ENCODE measurements around the gene FEM1C.

The FEM1C gene

DNA sequence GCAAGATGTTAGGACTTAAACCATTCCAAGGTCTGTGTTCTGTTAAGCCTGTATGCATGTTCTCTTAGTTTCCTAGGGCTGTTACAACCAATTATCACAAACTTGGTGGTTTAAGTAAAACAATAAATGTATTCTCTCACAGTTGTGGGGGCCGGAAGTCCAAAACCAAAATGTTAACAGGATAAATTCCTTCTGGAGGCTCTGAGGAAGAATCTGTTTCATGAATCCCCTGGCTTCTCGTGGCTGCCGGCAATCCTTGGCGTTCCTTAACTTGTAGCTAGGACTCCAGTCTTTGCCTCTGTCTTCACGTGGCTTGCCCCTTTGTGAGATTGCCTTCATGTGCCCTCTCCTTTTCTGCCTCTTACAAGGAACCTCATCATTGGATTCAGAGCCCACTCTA is 30.4 kb downstream of the FEM1C start:
- Histone ChIP-seq H3K4me3 (ENCODE audit: low read length) (no peak overlapping the region), H3K4me2 (ENCODE audit: low read length) (no peak overlapping the region), H3K9ac (ENCODE audit: low read depth, low read length) (no peak overlapping the region), H3K9me3 (replicated peaks; ENCODE audit: low read length) (no peaks in the 10 kb centered on the region), H3K36me3 (ENCODE audit: insufficient read depth, low read length) (no peaks in the 10 kb centered on the region), H3K4me1 (ENCODE audit: control insufficient read depth, insufficient read depth, low read length) (no peaks in the 10 kb centered on the region), H3K27me3 (ENCODE audit: control insufficient read depth, insufficient read depth, low read length) (no peaks in the 10 kb centered on the region)

DNA sequence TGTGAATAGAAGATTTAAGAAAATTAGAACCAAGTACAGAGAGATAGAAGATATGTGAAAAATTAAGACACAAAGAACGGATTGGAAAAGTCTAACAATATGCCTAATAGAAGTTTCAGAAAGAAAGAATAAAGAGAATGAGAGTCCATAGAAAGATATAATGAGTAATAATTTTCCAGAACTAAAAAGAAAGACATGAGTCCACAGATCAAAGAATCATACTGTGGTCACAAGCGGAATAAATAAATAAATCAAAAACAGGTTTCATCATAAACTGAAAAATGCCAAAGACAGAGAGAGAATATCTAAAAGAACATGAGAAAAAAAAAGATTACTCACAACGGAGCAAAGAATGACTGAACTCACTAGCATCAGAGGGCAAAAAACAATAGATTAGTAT is 32.9 kb downstream of the FEM1C start:
- no peak overlapping the region for H3K4me2 ChIP-seq (ENCODE audit: low read length)
- no peak overlapping the region for H3K9ac ChIP-seq (ENCODE audit: low read depth, low read length)
- H3K36me3 ChIP-seq (ENCODE audit: insufficient read depth, low read length) = no peaks in the 10 kb centered on the region
- H3K27me3 ChIP-seq (ENCODE audit: control insufficient read depth, insufficient read depth, low read length) = no peaks in the 10 kb centered on the region
- H3K4me3 ChIP-seq (ENCODE audit: low read length) = no peak overlapping the region
- H3K4me1 ChIP-seq (ENCODE audit: control insufficient read depth, insufficient read depth, low read length) = peaks cover 10% of the 10 kb centered on the region
- no peaks in the 10 kb centered on the region for H3K9me3 ChIP-seq (replicated peaks; ENCODE audit: low read length)

DNA sequence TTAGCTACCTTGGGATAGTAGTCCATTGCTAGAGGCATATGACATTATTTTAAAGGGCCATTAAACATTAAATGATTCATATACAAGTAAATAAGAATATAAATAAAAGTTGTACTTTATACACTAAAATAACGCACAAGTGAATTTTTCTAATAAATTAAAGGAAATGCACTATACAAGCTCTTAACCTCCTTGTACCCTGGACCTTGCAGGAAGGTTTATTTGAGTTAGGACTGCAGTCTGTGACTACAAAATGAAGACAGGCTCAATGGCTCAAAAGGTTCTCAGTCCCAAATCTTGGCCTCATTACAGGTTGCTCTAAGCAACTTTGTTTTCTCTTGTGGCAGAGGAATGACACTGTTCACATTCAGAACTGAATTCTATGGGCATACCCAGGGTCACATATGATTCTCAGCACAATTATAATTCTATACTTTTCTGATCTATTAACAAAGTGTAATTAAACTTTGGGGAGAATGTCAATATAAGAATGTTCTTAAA is 34.4 kb downstream of the FEM1C start:
- H3K4me1 ChIP-seq (ENCODE audit: control insufficient read depth, insufficient read depth, low read length) = peaks cover 10% of the 10 kb centered on the region
- H3K36me3 ChIP-seq (ENCODE audit: insufficient read depth, low read length) = no peaks in the 10 kb centered on the region
- no peaks in the 10 kb centered on the region for H3K27me3 ChIP-seq (ENCODE audit: control insufficient read depth, insufficient read depth, low read length)
- H3K9me3 ChIP-seq (replicated peaks; ENCODE audit: low read length) = no peaks in the 10 kb centered on the region
- H3K9ac ChIP-seq (ENCODE audit: low read depth, low read length) = no peak overlapping the region
- no peak overlapping the region for H3K4me3 ChIP-seq (ENCODE audit: low read length)
- H3K4me2 ChIP-seq (ENCODE audit: low read length) = no peak overlapping the region

DNA sequence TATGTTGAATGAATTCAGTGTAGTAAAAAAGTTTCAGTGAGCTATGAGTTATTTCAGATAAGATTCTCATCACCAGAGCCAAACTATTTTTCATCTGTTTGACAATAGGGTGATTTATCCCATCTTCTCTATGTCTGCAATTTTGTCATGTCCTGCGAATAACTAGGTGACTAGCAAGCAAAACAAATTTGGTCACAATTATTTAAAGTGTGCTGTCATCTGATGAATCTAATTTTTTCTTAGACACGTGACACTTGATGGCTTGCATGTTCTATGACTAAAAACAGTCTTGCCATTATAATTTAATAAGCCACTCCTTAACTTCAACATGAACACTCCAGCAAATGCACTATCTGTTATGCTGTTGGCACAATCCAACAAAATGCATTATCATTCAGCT is 35.0 kb downstream of the FEM1C start:
- no peaks in the 10 kb centered on the region for H3K36me3 ChIP-seq (ENCODE audit: insufficient read depth, low read length)
- no peak overlapping the region for H3K4me3 ChIP-seq (ENCODE audit: low read length)
- H3K9me3 ChIP-seq (replicated peaks; ENCODE audit: low read length) = no peaks in the 10 kb centered on the region
- no peaks in the 10 kb centered on the region for H3K27me3 ChIP-seq (ENCODE audit: control insufficient read depth, insufficient read depth, low read length)
- H3K9ac ChIP-seq (ENCODE audit: low read depth, low read length) = no peak overlapping the region
- no peak overlapping the region for H3K4me2 ChIP-seq (ENCODE audit: low read length)
- H3K4me1 ChIP-seq (ENCODE audit: control insufficient read depth, insufficient read depth, low read length) = peaks cover 10% of the 10 kb centered on the region

DNA sequence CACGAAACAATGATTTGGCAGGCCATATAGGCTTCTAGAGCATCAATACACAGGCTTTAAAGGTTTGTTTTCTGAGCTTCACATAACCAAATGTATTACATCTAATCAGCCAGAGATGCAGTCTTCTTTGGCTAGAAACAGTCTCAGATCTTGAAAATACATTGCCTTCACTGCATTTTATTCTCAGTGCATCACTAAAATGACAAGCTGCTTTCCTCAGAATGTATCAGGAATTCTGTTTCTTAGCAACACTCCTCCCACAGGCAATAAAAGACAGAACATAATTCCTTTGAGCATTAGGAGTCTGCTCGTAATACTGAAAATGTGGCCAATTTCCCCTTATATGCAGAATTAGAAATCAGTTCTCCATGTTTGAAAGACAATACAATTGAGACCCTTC is 36.9 kb downstream of the FEM1C start:
- H3K4me1 ChIP-seq (ENCODE audit: control insufficient read depth, insufficient read depth, low read length) = peaks cover 10% of the 10 kb centered on the region
- no peaks in the 10 kb centered on the region for H3K27me3 ChIP-seq (ENCODE audit: control insufficient read depth, insufficient read depth, low read length)
- H3K4me3 ChIP-seq (ENCODE audit: low read length) = no peak overlapping the region

DNA sequence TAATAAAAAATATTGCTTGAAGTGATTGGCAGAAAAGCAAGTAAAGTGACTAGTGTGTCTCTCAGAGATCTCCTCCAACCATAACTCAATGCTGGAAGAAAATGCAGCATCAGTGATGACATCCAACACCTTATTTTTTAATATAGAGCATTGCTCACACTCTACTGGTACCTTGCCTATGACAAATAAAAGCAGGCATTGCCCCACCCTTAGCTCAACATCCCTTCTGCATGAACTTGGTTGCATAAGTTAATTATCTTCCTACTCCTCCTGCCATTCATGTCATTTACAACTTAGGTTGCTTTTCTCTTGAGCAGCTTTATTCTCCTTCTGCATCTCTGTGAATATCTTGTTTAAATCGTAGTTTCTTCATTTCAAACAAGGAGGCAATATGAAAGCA is 41.2 kb downstream of the FEM1C start:
- no peaks in the 10 kb centered on the region for H3K9me3 ChIP-seq (replicated peaks; ENCODE audit: low read length)
- H3K4me2 ChIP-seq (ENCODE audit: low read length) = no peak overlapping the region
- H3K27me3 ChIP-seq (ENCODE audit: control insufficient read depth, insufficient read depth, low read length) = no peaks in the 10 kb centered on the region
- no peak overlapping the region for H3K9ac ChIP-seq (ENCODE audit: low read depth, low read length)
- no peak overlapping the region for H3K4me3 ChIP-seq (ENCODE audit: low read length)
- H3K36me3 ChIP-seq (ENCODE audit: insufficient read depth, low read length) = no peaks in the 10 kb centered on the region
- H3K4me1 ChIP-seq (ENCODE audit: control insufficient read depth, insufficient read depth, low read length) = peaks cover 10% of the 10 kb centered on the region

More for the DNA sequence above, 36.9 kb downstream of the FEM1C start:
- Histone ChIP-seq H3K36me3 (ENCODE audit: insufficient read depth, low read length) (no peaks in the 10 kb centered on the region), H3K9me3 (replicated peaks; ENCODE audit: low read length) (no peaks in the 10 kb centered on the region), H3K9ac (ENCODE audit: low read depth, low read length) (peak overlapping the region; percentile 37), H3K4me2 (ENCODE audit: low read length) (no peak overlapping the region)

DNA sequence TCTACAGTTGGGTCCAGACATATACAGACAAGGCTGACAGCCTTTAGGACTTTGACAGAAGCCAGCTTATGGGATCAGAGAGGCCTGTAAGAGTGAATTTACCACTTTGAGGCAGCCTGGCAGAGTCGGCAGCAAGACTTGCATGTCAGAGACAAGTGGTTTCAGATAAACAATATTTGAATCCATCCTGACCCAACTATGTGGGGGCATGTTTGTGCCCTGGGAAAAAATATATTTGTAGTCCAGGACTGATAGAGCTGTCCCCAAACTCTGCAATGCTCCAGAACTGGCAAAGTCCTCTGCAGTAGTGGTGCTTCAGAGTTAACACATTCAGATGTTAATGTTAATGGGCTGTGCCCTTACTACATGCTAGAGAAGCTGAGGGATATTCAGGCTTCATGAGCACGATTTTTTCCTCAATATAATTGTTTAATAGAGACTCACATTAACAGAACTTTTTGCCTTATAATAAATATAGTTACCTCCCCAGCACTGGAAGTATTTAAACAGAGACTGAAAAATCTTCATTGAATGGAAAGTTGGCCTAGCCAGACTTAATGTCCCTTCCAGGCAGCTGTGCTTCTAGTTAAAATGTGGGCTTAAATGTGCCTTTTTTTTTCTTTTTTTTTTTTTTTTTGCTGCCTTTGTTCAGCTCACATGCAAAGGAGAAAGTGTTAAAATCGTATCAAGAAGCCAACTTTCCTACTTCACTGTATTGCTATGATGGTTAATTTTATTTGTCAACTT is 42.9 kb downstream of the FEM1C start:
- no peaks in the 10 kb centered on the region for H3K27me3 ChIP-seq (ENCODE audit: control insufficient read depth, insufficient read depth, low read length)
- H3K4me1 ChIP-seq (ENCODE audit: control insufficient read depth, insufficient read depth, low read length) = no peaks in the 10 kb centered on the region
- no peaks in the 10 kb centered on the region for H3K9me3 ChIP-seq (replicated peaks; ENCODE audit: low read length)
- no peaks in the 10 kb centered on the region for H3K36me3 ChIP-seq (ENCODE audit: insufficient read depth, low read length)
- no peak overlapping the region for H3K9ac ChIP-seq (ENCODE audit: low read depth, low read length)
- no peak overlapping the region for H3K4me2 ChIP-seq (ENCODE audit: low read length)
- no peak overlapping the region for H3K4me3 ChIP-seq (ENCODE audit: low read length)

DNA sequence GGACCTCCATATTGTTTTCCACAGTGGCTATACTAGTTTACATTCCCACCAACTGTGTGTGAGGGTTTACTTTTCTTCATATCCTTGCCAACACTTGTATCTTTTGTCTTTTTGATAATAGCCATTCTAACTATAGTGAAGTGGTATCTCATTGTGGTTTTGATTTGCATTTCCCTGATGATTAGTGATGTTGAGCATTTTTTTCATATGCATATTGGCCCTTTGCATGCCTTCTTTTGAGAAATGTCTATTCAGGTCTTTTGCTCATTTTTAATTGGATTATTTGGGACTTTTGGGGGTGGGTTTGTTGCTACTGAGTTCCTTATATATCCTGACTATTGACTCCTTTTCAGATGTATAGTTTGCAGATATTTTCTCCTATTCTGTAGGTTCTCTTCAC is 44.4 kb downstream of the FEM1C start:
- H3K9ac ChIP-seq (ENCODE audit: low read depth, low read length) = no peak overlapping the region
- H3K27me3 ChIP-seq (ENCODE audit: control insufficient read depth, insufficient read depth, low read length) = no peaks in the 10 kb centered on the region
- H3K4me3 ChIP-seq (ENCODE audit: low read length) = no peak overlapping the region
- no peak overlapping the region for H3K4me2 ChIP-seq (ENCODE audit: low read length)
- no peaks in the 10 kb centered on the region for H3K36me3 ChIP-seq (ENCODE audit: insufficient read depth, low read length)
- no peaks in the 10 kb centered on the region for H3K9me3 ChIP-seq (replicated peaks; ENCODE audit: low read length)
- H3K4me1 ChIP-seq (ENCODE audit: control insufficient read depth, insufficient read depth, low read length) = no peaks in the 10 kb centered on the region

DNA sequence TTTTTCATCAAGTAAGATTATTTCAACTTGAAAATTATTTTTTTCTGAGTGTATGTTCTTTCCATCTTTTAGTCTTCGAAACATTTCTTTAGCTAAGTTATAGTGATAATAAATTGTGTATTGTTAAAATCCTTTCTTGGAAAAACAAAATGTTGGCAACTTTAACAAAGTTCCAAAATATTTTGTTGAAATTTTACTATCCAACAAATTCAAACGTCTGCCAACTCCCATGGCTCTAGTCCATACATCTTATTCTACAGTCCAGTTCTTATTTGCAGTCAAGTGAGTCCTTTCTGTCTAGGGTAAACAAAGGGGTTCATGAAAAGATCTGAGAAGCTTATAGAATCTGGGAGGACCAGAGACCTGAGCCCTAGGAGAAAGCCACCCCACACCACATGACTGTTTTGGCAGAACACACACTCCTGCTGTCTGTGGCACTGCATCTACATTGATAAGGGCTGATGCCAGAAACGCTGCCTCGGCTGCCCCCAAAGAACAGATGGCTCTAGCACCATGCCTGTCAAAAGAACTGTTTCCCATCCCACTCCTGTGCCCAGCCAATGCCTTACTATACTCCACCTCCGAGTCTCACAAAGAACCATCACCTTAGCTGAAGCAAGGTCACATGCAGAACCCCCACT is 47.5 kb downstream of the FEM1C start:
- H3K9ac ChIP-seq (ENCODE audit: low read depth, low read length) = no peak overlapping the region
- no peaks in the 10 kb centered on the region for H3K36me3 ChIP-seq (ENCODE audit: insufficient read depth, low read length)
- H3K4me3 ChIP-seq (ENCODE audit: low read length) = no peak overlapping the region
- peaks cover 9% of the 10 kb centered on the region for H3K4me1 ChIP-seq (ENCODE audit: control insufficient read depth, insufficient read depth, low read length)
- no peak overlapping the region for H3K4me2 ChIP-seq (ENCODE audit: low read length)
- H3K27me3 ChIP-seq (ENCODE audit: control insufficient read depth, insufficient read depth, low read length) = no peaks in the 10 kb centered on the region
- H3K9me3 ChIP-seq (replicated peaks; ENCODE audit: low read length) = no peaks in the 10 kb centered on the region

DNA sequence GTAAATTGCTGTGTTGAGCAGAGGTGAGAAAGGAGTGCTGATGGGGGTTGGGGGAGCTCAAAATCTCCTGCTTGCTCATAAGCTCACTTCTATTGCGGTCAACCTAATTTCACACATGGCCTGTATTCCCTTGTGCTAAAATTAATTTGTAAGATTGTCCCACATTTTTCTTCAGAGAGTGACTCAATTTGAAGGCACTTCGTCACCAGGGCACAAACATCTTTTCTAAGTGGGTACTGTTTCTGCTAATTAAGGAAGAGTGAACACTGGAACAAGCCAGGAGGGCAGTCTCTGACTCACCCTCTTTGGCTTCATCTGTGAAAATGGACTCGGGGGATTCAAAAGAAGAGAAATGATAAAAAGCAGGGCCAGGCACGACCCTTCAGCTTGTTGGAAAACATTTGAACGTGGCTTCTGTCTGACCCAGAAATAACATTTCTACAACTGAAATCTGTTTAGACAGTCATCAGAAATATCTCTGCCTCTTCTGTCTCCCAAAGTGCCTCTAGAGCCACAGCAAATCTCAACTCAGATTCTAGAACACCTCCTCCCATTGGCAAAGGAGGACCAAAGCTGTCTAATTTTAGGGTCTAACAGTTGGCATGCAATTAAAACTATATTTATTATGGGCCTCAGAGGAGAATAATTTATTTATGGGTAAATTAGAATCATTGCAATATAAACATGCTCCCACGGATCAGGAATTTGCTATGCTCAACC is 49.8 kb downstream of the FEM1C start:
- Histone ChIP-seq H3K4me3 (ENCODE audit: low read length) (no peak overlapping the region), H3K36me3 (ENCODE audit: insufficient read depth, low read length) (no peaks in the 10 kb centered on the region), H3K27me3 (ENCODE audit: control insufficient read depth, insufficient read depth, low read length) (no peaks in the 10 kb centered on the region), H3K4me1 (ENCODE audit: control insufficient read depth, insufficient read depth, low read length) (peaks cover 9% of the 10 kb centered on the region), H3K9ac (ENCODE audit: low read depth, low read length) (no peak overlapping the region), H3K9me3 (replicated peaks; ENCODE audit: low read length) (no peaks in the 10 kb centered on the region), H3K4me2 (ENCODE audit: low read length) (peak overlapping the region; percentile 9)

DNA sequence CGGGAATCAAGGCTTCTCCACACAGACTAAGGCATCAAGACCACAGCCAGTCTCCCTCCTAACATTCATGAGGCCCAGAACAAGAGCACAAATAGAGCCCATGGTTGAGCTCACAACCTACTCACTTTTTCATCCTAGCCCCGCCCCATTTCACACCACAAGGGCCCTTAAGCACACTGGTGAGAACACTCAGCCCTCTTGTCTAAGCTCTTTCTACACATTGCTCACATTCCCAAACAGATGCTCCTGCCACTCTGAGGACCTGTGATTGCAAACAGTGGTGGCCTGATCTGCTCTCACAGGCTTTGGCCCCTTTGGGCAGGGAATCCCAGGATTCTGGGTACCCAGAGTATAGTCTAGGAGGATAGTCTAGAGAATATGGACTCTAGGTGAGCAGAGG is 54.0 kb downstream of the FEM1C start:
- Histone ChIP-seq H3K4me2 (ENCODE audit: low read length) (no peak overlapping the region), H3K9ac (ENCODE audit: low read depth, low read length) (no peak overlapping the region), H3K4me3 (ENCODE audit: low read length) (no peak overlapping the region), H3K9me3 (replicated peaks; ENCODE audit: low read length) (no peaks in the 10 kb centered on the region), H3K36me3 (ENCODE audit: insufficient read depth, low read length) (no peaks in the 10 kb centered on the region), H3K4me1 (ENCODE audit: control insufficient read depth, insufficient read depth, low read length) (peaks cover 9% of the 10 kb centered on the region), H3K27me3 (ENCODE audit: control insufficient read depth, insufficient read depth, low read length) (no peaks in the 10 kb centered on the region)
